Measurements from ENCODE around the gene KCMF1. TPM values are rescaled to one million over a fixed set of nuclear protein-coding genes. Genes with fewer than 3 reads are reported as not detected.

Gene KCMF1
- total and polyA plus RNA-seq, 4 donors = 48.5 to 60.2 (median 53.1) TPM

GRCh38 chr2:84972932-84973331 is 2.0 kb downstream of the KCMF1 start:
- Histone ChIP-seq H3K4me3 (ENCODE audit: low read depth, low read length) (no peak overlapping the region), H3K27me3 (ENCODE audit: control insufficient read depth, insufficient read depth, low read length) (no peaks in the 10 kb centered on the region), H3K9me3 (ENCODE audit: control insufficient read depth, insufficient read depth, low read length) (no peaks in the 10 kb centered on the region), H3K4me1 (ENCODE audit: control insufficient read depth, insufficient read depth, low read length) (peaks cover 9% of the 10 kb centered on the region), H3K36me3 (ENCODE audit: control insufficient read depth, insufficient read depth, low read length) (no peaks in the 10 kb centered on the region), H3K27ac (ENCODE audit: low read depth, low read length) (no peak overlapping the region)
- WGBS (ENCODE audit: insufficient coverage) = no CpG with 5 or more reads among the region's 4 CpGs
- DNase-seq (ENCODE audit: low read depth in 4 of 6, low spot score in 6 of 6) = no peak

GRCh38 chr2:84980263-84980983 is 9.5 kb downstream of the KCMF1 start:
- Histone ChIP-seq H3K4me3 (ENCODE audit: low read depth, low read length) (no peak overlapping the region), H3K9me3 (ENCODE audit: control insufficient read depth, insufficient read depth, low read length) (no peaks in the 10 kb centered on the region), H3K27ac (ENCODE audit: low read depth, low read length) (no peak overlapping the region), H3K4me1 (ENCODE audit: control insufficient read depth, insufficient read depth, low read length) (peaks cover 8% of the 10 kb centered on the region), H3K36me3 (ENCODE audit: control insufficient read depth, insufficient read depth, low read length) (no peaks in the 10 kb centered on the region), H3K27me3 (ENCODE audit: control insufficient read depth, insufficient read depth, low read length) (no peaks in the 10 kb centered on the region)
- no peak for DNase-seq (ENCODE audit: low read depth in 4 of 6, low spot score in 6 of 6)
- WGBS (ENCODE audit: insufficient coverage) = 96% methylated on average over 4 of the region's 6 CpGs

GRCh38 chr2:84986018-84986417 is 15.1 kb downstream of the KCMF1 start:
- Histone ChIP-seq H3K4me3 (ENCODE audit: low read depth, low read length) (no peak overlapping the region), H3K27ac (ENCODE audit: low read depth, low read length) (no peak overlapping the region), H3K9me3 (ENCODE audit: control insufficient read depth, insufficient read depth, low read length) (no peaks in the 10 kb centered on the region), H3K4me1 (ENCODE audit: control insufficient read depth, insufficient read depth, low read length) (peaks cover 5% of the 10 kb centered on the region), H3K27me3 (ENCODE audit: control insufficient read depth, insufficient read depth, low read length) (no peaks in the 10 kb centered on the region), H3K36me3 (ENCODE audit: control insufficient read depth, insufficient read depth, low read length) (no peaks in the 10 kb centered on the region)
- no peak for DNase-seq (ENCODE audit: low read depth in 4 of 6, low spot score in 6 of 6)
- 92% methylated on average over 1 of the region's 1 CpG for WGBS (ENCODE audit: insufficient coverage)

- Histone ChIP-seq H3K27ac (ENCODE audit: low read depth, low read length) (no peak overlapping the region), H3K36me3 (ENCODE audit: control insufficient read depth, insufficient read depth, low read length) (no peaks in the 10 kb centered on the region), H3K4me1 (ENCODE audit: control insufficient read depth, insufficient read depth, low read length) (peaks cover 5% of the 10 kb centered on the region), H3K4me3 (ENCODE audit: low read depth, low read length) (no peak overlapping the region), H3K27me3 (ENCODE audit: control insufficient read depth, insufficient read depth, low read length) (no peaks in the 10 kb centered on the region), H3K9me3 (ENCODE audit: control insufficient read depth, insufficient read depth, low read length) (no peaks in the 10 kb centered on the region)
- no peak for DNase-seq (ENCODE audit: low read depth in 4 of 6, low spot score in 6 of 6)
- WGBS (ENCODE audit: insufficient coverage) = 95% methylated on average over 2 of the region's 2 CpGs
Observed at GRCh38 chr2:84989422-84989821, 18.5 kb downstream of the KCMF1 start.

- no peaks in the 10 kb centered on the region for H3K9me3 ChIP-seq (ENCODE audit: control insufficient read depth, insufficient read depth, low read length)
- peaks cover under 1% of the 10 kb centered on the region for H3K4me1 ChIP-seq (ENCODE audit: control insufficient read depth, insufficient read depth, low read length)
- WGBS (ENCODE audit: insufficient coverage) = 93% methylated on average over 1 of the region's 1 CpG
Observed at GRCh38 chr2:84989927-84990326, 19.0 kb downstream of the KCMF1 start.

GRCh38 chr2:84991404-84992160 is 20.6 kb downstream of the KCMF1 start:
- Histone ChIP-seq H3K27me3 (ENCODE audit: control insufficient read depth, insufficient read depth, low read length) (no peaks in the 10 kb centered on the region), H3K27ac (ENCODE audit: low read depth, low read length) (no peak overlapping the region), H3K4me3 (ENCODE audit: low read depth, low read length) (no peak overlapping the region), H3K36me3 (ENCODE audit: control insufficient read depth, insufficient read depth, low read length) (no peaks in the 10 kb centered on the region), H3K4me1 (ENCODE audit: control insufficient read depth, insufficient read depth, low read length) (no peaks in the 10 kb centered on the region), H3K9me3 (ENCODE audit: control insufficient read depth, insufficient read depth, low read length) (no peaks in the 10 kb centered on the region)
- WGBS (ENCODE audit: insufficient coverage) = 67% methylated on average over 1 of the region's 2 CpGs
- DNase-seq (ENCODE audit: low read depth in 4 of 6, low spot score in 6 of 6) = no peak

More at GRCh38 chr2:84989927-84990326, 19.0 kb downstream of the KCMF1 start:
- H3K27me3 ChIP-seq (ENCODE audit: control insufficient read depth, insufficient read depth, low read length) = no peaks in the 10 kb centered on the region
- DNase-seq (ENCODE audit: low read depth in 4 of 6, low spot score in 6 of 6) = no peak
- no peaks in the 10 kb centered on the region for H3K36me3 ChIP-seq (ENCODE audit: control insufficient read depth, insufficient read depth, low read length)
- no peak overlapping the region for H3K27ac ChIP-seq (ENCODE audit: low read depth, low read length)
- H3K4me3 ChIP-seq (ENCODE audit: low read depth, low read length) = no peak overlapping the region

GRCh38 chr2:84995826-84996225 is 24.9 kb downstream of the KCMF1 start:
- no peaks in the 10 kb centered on the region for H3K36me3 ChIP-seq (ENCODE audit: control insufficient read depth, insufficient read depth, low read length)
- no CpG with 5 or more reads among the region's 2 CpGs for WGBS (ENCODE audit: insufficient coverage)
- H3K9me3 ChIP-seq (ENCODE audit: control insufficient read depth, insufficient read depth, low read length) = no peaks in the 10 kb centered on the region
- H3K27ac ChIP-seq (ENCODE audit: low read depth, low read length) = no peak overlapping the region
- H3K4me3 ChIP-seq (ENCODE audit: low read depth, low read length) = no peak overlapping the region
- DNase-seq (ENCODE audit: low read depth in 4 of 6, low spot score in 6 of 6) = no peak
- H3K27me3 ChIP-seq (ENCODE audit: control insufficient read depth, insufficient read depth, low read length) = no peaks in the 10 kb centered on the region
- H3K4me1 ChIP-seq (ENCODE audit: control insufficient read depth, insufficient read depth, low read length) = no peaks in the 10 kb centered on the region

GRCh38 chr2:84996909-84997308 is 25.9 kb downstream of the KCMF1 start:
- Histone ChIP-seq H3K27ac (ENCODE audit: low read depth, low read length) (no peak overlapping the region), H3K36me3 (ENCODE audit: control insufficient read depth, insufficient read depth, low read length) (no peaks in the 10 kb centered on the region), H3K4me3 (ENCODE audit: low read depth, low read length) (no peak overlapping the region), H3K9me3 (ENCODE audit: control insufficient read depth, insufficient read depth, low read length) (no peaks in the 10 kb centered on the region), H3K4me1 (ENCODE audit: control insufficient read depth, insufficient read depth, low read length) (no peaks in the 10 kb centered on the region), H3K27me3 (ENCODE audit: control insufficient read depth, insufficient read depth, low read length) (no peaks in the 10 kb centered on the region)
- DNase-seq (ENCODE audit: low read depth in 4 of 6, low spot score in 6 of 6) = no peak
- WGBS (ENCODE audit: insufficient coverage) = no CpG with 5 or more reads among the region's 2 CpGs

- no peak overlapping the region for H3K27ac ChIP-seq (ENCODE audit: low read depth, low read length)
- peak in 1 of 6 donors; percentile 17 for DNase-seq (ENCODE audit: low read depth in 4 of 6, low spot score in 6 of 6)
- H3K27me3 ChIP-seq (ENCODE audit: control insufficient read depth, insufficient read depth, low read length) = no peaks in the 10 kb centered on the region
- no peaks in the 10 kb centered on the region for H3K4me1 ChIP-seq (ENCODE audit: control insufficient read depth, insufficient read depth, low read length)
- H3K9me3 ChIP-seq (ENCODE audit: control insufficient read depth, insufficient read depth, low read length) = no peaks in the 10 kb centered on the region
- no peak overlapping the region for H3K4me3 ChIP-seq (ENCODE audit: low read depth, low read length)
- H3K36me3 ChIP-seq (ENCODE audit: control insufficient read depth, insufficient read depth, low read length) = no peaks in the 10 kb centered on the region
Observed at GRCh38 chr2:84999553-84999955, 28.6 kb downstream of the KCMF1 start.

- Histone ChIP-seq H3K4me3 (ENCODE audit: low read depth, low read length) (no peak overlapping the region), H3K4me1 (ENCODE audit: control insufficient read depth, insufficient read depth, low read length) (no peaks in the 10 kb centered on the region), H3K27ac (ENCODE audit: low read depth, low read length) (no peak overlapping the region), H3K27me3 (ENCODE audit: control insufficient read depth, insufficient read depth, low read length) (no peaks in the 10 kb centered on the region), H3K9me3 (ENCODE audit: control insufficient read depth, insufficient read depth, low read length) (no peaks in the 10 kb centered on the region), H3K36me3 (ENCODE audit: control insufficient read depth, insufficient read depth, low read length) (no peaks in the 10 kb centered on the region)
- WGBS (ENCODE audit: insufficient coverage) = no CpG with 5 or more reads among the region's 2 CpGs
- DNase-seq (ENCODE audit: low read depth in 4 of 6, low spot score in 6 of 6) = no peak
Observed at GRCh38 chr2:85001595-85001994, 30.6 kb downstream of the KCMF1 start.
